ENCODE data around the gene EIF1.
"Not testable (repeated sequence)": the region's sequence is repeated elsewhere in the genome, so short reads cannot be mapped to it uniquely, and the experiment has no call there.

Gene EIF1

GRCh38 chr17:41656249-41657023 is 32.2 kb upstream of the EIF1 start:
- no peak for DNase-seq

- no peak for DNase-seq
Observed at GRCh38 chr17:41657176-41657754, 31.4 kb upstream of the EIF1 start.

- no peak for DNase-seq
Observed at GRCh38 chr17:41657936-41658335, 30.7 kb upstream of the EIF1 start.

GRCh38 chr17:41658846-41659245 is 29.8 kb upstream of the EIF1 start:
- DNase-seq = no peak

- no peak for DNase-seq
Observed at GRCh38 chr17:41659427-41660212, 29.1 kb upstream of the EIF1 start.

- DNase-seq = no peak
Observed at GRCh38 chr17:41660221-41660711, 28.4 kb upstream of the EIF1 start.

- DNase-seq = no peak
Observed at GRCh38 chr17:41663451-41664171, 25.1 kb upstream of the EIF1 start.

GRCh38 chr17:41664172-41664457 is 24.6 kb upstream of the EIF1 start:
- DNase-seq = no peak

- DNase-seq = no peak
Observed at GRCh38 chr17:41664587-41665565, 23.8 kb upstream of the EIF1 start.

- DNase-seq = peak; percentile 97
Observed at GRCh38 chr17:41665566-41666236, 23.0 kb upstream of the EIF1 start.

- peak; percentile 89 for DNase-seq
Observed at GRCh38 chr17:41666237-41666641, 22.4 kb upstream of the EIF1 start.

- peak; percentile 91 for DNase-seq
Observed at GRCh38 chr17:41666708-41667279, 21.9 kb upstream of the EIF1 start.

GRCh38 chr17:41667280-41668041 is 21.2 kb upstream of the EIF1 start:
- no peak for DNase-seq

- no peak for DNase-seq
Observed at GRCh38 chr17:41672153-41672552, 16.5 kb upstream of the EIF1 start.

GRCh38 chr17:41675157-41676057 is 13.3 kb upstream of the EIF1 start:
- not testable (repeated sequence) for DNase-seq

- DNase-seq = no peak
Observed at GRCh38 chr17:41676058-41676419, 12.6 kb upstream of the EIF1 start.

- DNase-seq = peak; percentile 33
Observed at GRCh38 chr17:41678411-41678906, 10.2 kb upstream of the EIF1 start.

GRCh38 chr17:41678907-41679739 is 9.6 kb upstream of the EIF1 start:
- peak; percentile 65 for DNase-seq
